ENCODE measurements around the gene MRPL39.

- TF ChIP-seq, protein P1, sequence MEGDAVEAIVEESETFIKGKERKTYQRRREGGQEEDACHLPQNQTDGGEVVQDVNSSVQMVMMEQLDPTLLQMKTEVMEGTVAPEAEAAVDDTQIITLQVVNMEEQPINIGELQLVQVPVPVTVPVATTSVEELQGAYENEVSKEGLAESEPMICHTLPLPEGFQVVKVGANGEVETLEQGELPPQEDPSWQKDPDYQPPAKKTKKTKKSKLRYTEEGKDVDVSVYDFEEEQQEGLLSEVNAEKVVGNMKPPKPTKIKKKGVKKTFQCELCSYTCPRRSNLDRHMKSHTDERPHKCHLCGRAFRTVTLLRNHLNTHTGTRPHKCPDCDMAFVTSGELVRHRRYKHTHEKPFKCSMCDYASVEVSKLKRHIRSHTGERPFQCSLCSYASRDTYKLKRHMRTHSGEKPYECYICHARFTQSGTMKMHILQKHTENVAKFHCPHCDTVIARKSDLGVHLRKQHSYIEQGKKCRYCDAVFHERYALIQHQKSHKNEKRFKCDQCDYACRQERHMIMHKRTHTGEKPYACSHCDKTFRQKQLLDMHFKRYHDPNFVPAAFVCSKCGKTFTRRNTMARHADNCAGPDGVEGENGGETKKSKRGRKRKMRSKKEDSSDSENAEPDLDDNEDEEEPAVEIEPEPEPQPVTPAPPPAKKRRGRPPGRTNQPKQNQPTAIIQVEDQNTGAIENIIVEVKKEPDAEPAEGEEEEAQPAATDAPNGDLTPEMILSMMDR (IDR thresholded peaks at IDR 0.05 in 8 of 11, conservative IDR thresholded peaks at IDR 0.05 in 3 of 11): no peak
- no peak for TF ChIP-seq POLR2AphosphoS5 (IDR thresholded peaks at IDR 0.05)
These were observed 41.9 kb upstream of the MRPL39 start for GRCh38 chr21:25649146-25649545.
